H1 (cell line): ENCODE results near the gene BHLHE23. TPM values are rescaled to one million over a fixed set of nuclear protein-coding genes. Genes with fewer than 3 reads are reported as not detected.

Experiments
- BACH1 ChIP-seq: IDR thresholded peaks from 2 replicates; pipeline ENCODE4 v1.6.1; 2012; ENCODE audit warnings: low read length, improper control_type of control experiment
- GABPA ChIP-seq: IDR thresholded peaks from 2 replicates; pipeline ENCODE4 v1.6.1; 2011; ENCODE audit warnings: mild to moderate bottlenecking, low read length, moderate library complexity, borderline replicate concordance; ENCODE audit not compliant: insufficient read depth
- KDM1A ChIP-seq: fragments of 200-600, 300-600 bp; sonication (generic); IDR thresholded peaks from 2 replicates; pipeline ENCODE4 v1.7.1; 2016; ENCODE audit warnings: mild to moderate bottlenecking, low read length, borderline replicate concordance
- MAFK ChIP-seq: IDR thresholded peaks from 2 replicates; pipeline ENCODE4 v1.6.1; 2012; ENCODE audit warnings: low read depth, mild to moderate bottlenecking, improper control_type of control experiment, low read length
- TAF7 ChIP-seq: optimal IDR thresholded peaks from 2 replicates; pipeline ENCODE3; 2011; ENCODE audit warnings: low read depth, mild to moderate bottlenecking, inconsistent platforms, low read length, moderate library complexity, borderline replicate concordance
- polyA plus RNA-seq, 7 experiments: library from polyadenylated mRNA; depleted of rRNA in 3 of 7; stranded (reverse) in 5 of 7; unstranded in 2 of 7; fragments of >200 nt in 5 of 7; fragments of 200-250 nt in 2 of 7; gene quantifications; 1 replicate in 5 of 7; 2 replicates in 1 of 7; 4 replicates in 1 of 7; pipeline versions ENCODE4 v1.2.1 to v1.2.3, GENCODE V29; 2011 to 2013; ENCODE audit warnings: missing spikeins in 2 of 7, mixed read lengths in 2 of 7
- total RNA-seq: library from RNA; stranded (reverse); fragmentation: NEBNext Ultra II Directional; extraction: Animal tissue kit (Norgen Biotek cat#: 25700); gene quantifications from 2 replicates; pipeline ENCODE4 v1.2.1, GENCODE V29; 2021

BHLHE23 gene
- total and polyA plus RNA-seq, 2 of the 8 experiments (the other 6 are each of a cell fraction or from before 2014, with no cell fraction given), result 0.47 TPM; not detected in 1

GRCh38 chr20:63007646-63008488 lies 1.1 kb upstream of the BHLHE23 start (continued):
- no peak for TF ChIP-seq MAFK
- no peak for TF ChIP-seq TAF7
- peak; percentile 17; the same call in 1 of the 2 replicates for TF ChIP-seq BACH1
- TF ChIP-seq GABPA, result 0 out of 2 replicates have a peak, but pooled peaks have one; percentile 27
- no peak; the same call in 1 of the 2 replicates for TF ChIP-seq KDM1A
